Measurements from ENCODE around the gene SRP54.
"Not testable (repeated sequence)": the region's sequence is repeated elsewhere in the genome, so short reads cannot be mapped to it uniquely, and the experiment has no call there.

Gene SRP54

GRCh38 chr14:34993426-34993825 is 10.6 kb downstream of the SRP54 start:
- ATAC-seq (replicated peaks; ENCODE audit: extremely low read depth, poor library complexity, severe bottlenecking) (no peak), DNase-seq (ENCODE audit: low spot score in 2 of 2) (no peak)
- Mint-ChIP-seq H3K4me1 (peaks cover 17% of the 10 kb centered on the region), H3K4me3 (no peak overlapping the region), H3K36me3 (ENCODE audit: insufficient read depth) (peaks cover 12% of the 10 kb centered on the region), H3K27me3 (no peaks in the 10 kb centered on the region), H3K9me3 (no peaks in the 10 kb centered on the region), H3K27ac (ENCODE audit: low read depth) (no peak overlapping the region)

- peaks cover 18% of the 10 kb centered on the region for H3K36me3 Mint-ChIP-seq (ENCODE audit: insufficient read depth)
- H3K27ac Mint-ChIP-seq (ENCODE audit: low read depth): peak overlapping the region; percentile 7
- no peak for DNase-seq (ENCODE audit: low spot score in 2 of 2)
- no peak overlapping the region for H3K4me3 Mint-ChIP-seq
- no peaks in the 10 kb centered on the region for H3K9me3 Mint-ChIP-seq
- H3K4me1 Mint-ChIP-seq: peaks cover 13% of the 10 kb centered on the region
- no peaks in the 10 kb centered on the region for H3K27me3 Mint-ChIP-seq
- no peak for ATAC-seq (replicated peaks; ENCODE audit: extremely low read depth, poor library complexity, severe bottlenecking)
Observed at GRCh38 chr14:34994668-34995067, 11.9 kb downstream of the SRP54 start.

- no peak for DNase-seq (ENCODE audit: low spot score in 2 of 2)
- Mint-ChIP-seq H3K4me1 (peaks cover 9% of the 10 kb centered on the region), H3K27ac (ENCODE audit: low read depth) (no peak overlapping the region), H3K4me3 (no peak overlapping the region), H3K27me3 (no peaks in the 10 kb centered on the region), H3K36me3 (ENCODE audit: insufficient read depth) (peaks cover 36% of the 10 kb centered on the region), H3K9me3 (no peaks in the 10 kb centered on the region)
- no peak for ATAC-seq (replicated peaks; ENCODE audit: extremely low read depth, poor library complexity, severe bottlenecking)
Observed at GRCh38 chr14:34997762-34998161, 15.0 kb downstream of the SRP54 start.

GRCh38 chr14:34999500-34999899 is 16.7 kb downstream of the SRP54 start:
- no peak for DNase-seq (ENCODE audit: low spot score in 2 of 2)
- Mint-ChIP-seq H3K4me3 (no peak overlapping the region), H3K36me3 (ENCODE audit: insufficient read depth) (peaks cover 39% of the 10 kb centered on the region), H3K27ac (ENCODE audit: low read depth) (peak overlapping the region; percentile 44), H3K27me3 (no peaks in the 10 kb centered on the region), H3K9me3 (no peaks in the 10 kb centered on the region), H3K4me1 (peaks cover 5% of the 10 kb centered on the region)
- ATAC-seq (replicated peaks; ENCODE audit: extremely low read depth, poor library complexity, severe bottlenecking): no peak

- Mint-ChIP-seq H3K27ac (ENCODE audit: low read depth) (no peak overlapping the region), H3K36me3 (ENCODE audit: insufficient read depth) (peaks cover 44% of the 10 kb centered on the region), H3K4me1 (no peaks in the 10 kb centered on the region), H3K9me3 (no peaks in the 10 kb centered on the region), H3K27me3 (no peaks in the 10 kb centered on the region), H3K4me3 (no peak overlapping the region)
- DNase-seq (ENCODE audit: low spot score in 2 of 2) (no peak), ATAC-seq (replicated peaks; ENCODE audit: extremely low read depth, poor library complexity, severe bottlenecking) (no peak)
Observed at GRCh38 chr14:35001621-35002020, 18.8 kb downstream of the SRP54 start.

- Mint-ChIP-seq H3K9me3 (no peaks in the 10 kb centered on the region), H3K36me3 (ENCODE audit: insufficient read depth) (peaks cover 47% of the 10 kb centered on the region), H3K4me1 (no peaks in the 10 kb centered on the region), H3K4me3 (no peak overlapping the region), H3K27me3 (no peaks in the 10 kb centered on the region), H3K27ac (ENCODE audit: low read depth) (no peak overlapping the region)
- DNase-seq (ENCODE audit: low spot score in 2 of 2) (no peak), ATAC-seq (replicated peaks; ENCODE audit: extremely low read depth, poor library complexity, severe bottlenecking) (no peak)
Observed at GRCh38 chr14:35004839-35005238, 22.0 kb downstream of the SRP54 start.

GRCh38 chr14:35016568-35016967 is 33.8 kb downstream of the SRP54 start:
- H3K9me3 Mint-ChIP-seq: no peaks in the 10 kb centered on the region
- peak overlapping the region; percentile 0 for H3K27ac Mint-ChIP-seq (ENCODE audit: low read depth)
- ATAC-seq (replicated peaks; ENCODE audit: extremely low read depth, poor library complexity, severe bottlenecking) (no peak), DNase-seq (ENCODE audit: low spot score in 2 of 2) (no peak)
- no peaks in the 10 kb centered on the region for H3K27me3 Mint-ChIP-seq
- no peaks in the 10 kb centered on the region for H3K4me1 Mint-ChIP-seq
- H3K4me3 Mint-ChIP-seq: no peak overlapping the region
- H3K36me3 Mint-ChIP-seq (ENCODE audit: insufficient read depth): peaks cover 68% of the 10 kb centered on the region

- Mint-ChIP-seq H3K4me1 (no peaks in the 10 kb centered on the region), H3K9me3 (no peaks in the 10 kb centered on the region), H3K27me3 (no peaks in the 10 kb centered on the region), H3K36me3 (ENCODE audit: insufficient read depth) (peaks cover 58% of the 10 kb centered on the region), H3K4me3 (no peak overlapping the region), H3K27ac (ENCODE audit: low read depth) (peak overlapping the region; percentile 36)
- no peak for DNase-seq (ENCODE audit: low spot score in 2 of 2)
- no peak for ATAC-seq (replicated peaks; ENCODE audit: extremely low read depth, poor library complexity, severe bottlenecking)
Observed at GRCh38 chr14:35020713-35021112, 37.9 kb downstream of the SRP54 start.

GRCh38 chr14:35028435-35028834 is 45.6 kb downstream of the SRP54 start:
- H3K27ac Mint-ChIP-seq (ENCODE audit: low read depth): no peak overlapping the region
- no peaks in the 10 kb centered on the region for H3K4me1 Mint-ChIP-seq
- peaks cover 54% of the 10 kb centered on the region for H3K36me3 Mint-ChIP-seq (ENCODE audit: insufficient read depth)

GRCh38 chr14:35032562-35032961 is 49.8 kb downstream of the SRP54 start:
- no peaks in the 10 kb centered on the region for H3K27me3 Mint-ChIP-seq
- H3K9me3 Mint-ChIP-seq: no peaks in the 10 kb centered on the region
- H3K36me3 Mint-ChIP-seq (ENCODE audit: insufficient read depth): peaks cover 26% of the 10 kb centered on the region
- no peak overlapping the region for H3K27ac Mint-ChIP-seq (ENCODE audit: low read depth)
- DNase-seq (ENCODE audit: low spot score in 2 of 2): no peak
- no peak overlapping the region for H3K4me3 Mint-ChIP-seq
- no peaks in the 10 kb centered on the region for H3K4me1 Mint-ChIP-seq
- ATAC-seq (replicated peaks; ENCODE audit: extremely low read depth, poor library complexity, severe bottlenecking): no peak

More at GRCh38 chr14:35028435-35028834, 45.6 kb downstream of the SRP54 start:
- Mint-ChIP-seq H3K27me3 (no peaks in the 10 kb centered on the region), H3K9me3 (no peaks in the 10 kb centered on the region), H3K4me3 (no peak overlapping the region)
- no peak for DNase-seq (ENCODE audit: low spot score in 2 of 2)
- ATAC-seq (replicated peaks; ENCODE audit: extremely low read depth, poor library complexity, severe bottlenecking): no peak

- H3K4me1 Mint-ChIP-seq: no peaks in the 10 kb centered on the region
- peaks cover 15% of the 10 kb centered on the region for H3K36me3 Mint-ChIP-seq (ENCODE audit: insufficient read depth)
- no peak for ATAC-seq (replicated peaks; ENCODE audit: extremely low read depth, poor library complexity, severe bottlenecking)
- no peak for DNase-seq (ENCODE audit: low spot score in 2 of 2)
- no peaks in the 10 kb centered on the region for H3K27me3 Mint-ChIP-seq
- no peak overlapping the region for H3K27ac Mint-ChIP-seq (ENCODE audit: low read depth)
- H3K9me3 Mint-ChIP-seq: no peaks in the 10 kb centered on the region
- H3K4me3 Mint-ChIP-seq: no peak overlapping the region
Observed at GRCh38 chr14:35034440-35034833, 51.6 kb downstream of the SRP54 start.

- not testable (repeated sequence) for H3K27ac Mint-ChIP-seq (ENCODE audit: low read depth); ATAC-seq (replicated peaks; ENCODE audit: extremely low read depth, poor library complexity, severe bottlenecking); H3K27me3 Mint-ChIP-seq; DNase-seq (ENCODE audit: low spot score in 2 of 2); H3K9me3 Mint-ChIP-seq; H3K4me3 Mint-ChIP-seq; H3K4me1 Mint-ChIP-seq
- H3K36me3 Mint-ChIP-seq (ENCODE audit: insufficient read depth): peaks cover 12% of the 10 kb centered on the region
Observed at GRCh38 chr14:35034944-35035554, 52.3 kb downstream of the SRP54 start.

GRCh38 chr14:35038312-35038711 is 55.5 kb downstream of the SRP54 start:
- H3K36me3 Mint-ChIP-seq (ENCODE audit: insufficient read depth); H3K27me3 Mint-ChIP-seq; ATAC-seq (replicated peaks; ENCODE audit: extremely low read depth, poor library complexity, severe bottlenecking); H3K4me3 Mint-ChIP-seq; H3K27ac Mint-ChIP-seq (ENCODE audit: low read depth); DNase-seq (ENCODE audit: low spot score in 2 of 2); H3K4me1 Mint-ChIP-seq; H3K9me3 Mint-ChIP-seq: not testable (repeated sequence)
